ENCODE results near the gene PLA2G6. TPM values are rescaled to one million over a fixed set of nuclear protein-coding genes. Genes with fewer than 3 reads are reported as not detected.
"Not testable (repeated sequence)": the region's sequence is repeated elsewhere in the genome, so short reads cannot be mapped to it uniquely, and the experiment has no call there.

PLA2G6 gene
- total RNA-seq, 1 experiment from 2014 or later = 24.1 TPM

DNA sequence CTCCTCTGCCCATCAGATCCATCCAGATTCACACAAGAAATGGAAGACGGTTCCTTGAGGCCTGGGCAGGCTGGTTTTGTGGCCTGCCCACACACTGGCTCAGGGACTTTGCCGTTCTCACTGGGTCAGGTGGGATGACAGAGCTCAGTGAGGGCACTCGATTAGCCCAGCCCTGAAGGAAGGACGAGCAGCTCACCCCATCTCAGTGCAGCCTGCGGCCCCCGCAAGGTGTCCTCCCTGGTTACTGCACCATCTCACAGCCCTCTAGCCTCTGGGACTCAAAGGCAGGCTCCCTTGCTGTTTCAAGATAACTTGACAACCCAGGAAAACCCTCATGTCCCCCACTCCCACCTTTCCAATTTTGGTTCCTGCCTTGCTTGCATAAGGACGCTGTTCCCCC, 101.8 kb downstream of the PLA2G6 start:
- Histone ChIP-seq H3K9me3 (ENCODE audit: control insufficient read depth, low read depth, low read length) (no peaks in the 10 kb centered on the region), H3K56ac (ENCODE audit: insufficient read length, low read depth, low read length) (no peak overlapping the region), H3K79me1 (ENCODE audit: insufficient read depth, low read depth, low read length, poor library complexity, severe bottlenecking) (no peaks in the 10 kb centered on the region), H4K5ac (ENCODE audit: insufficient read length, low read depth, low read length) (no peak overlapping the region), H3T11ph (ENCODE audit: low read length) (no peak overlapping the region), H2BK15ac (ENCODE audit: low read depth, low read length) (no peak overlapping the region), H2BK120ac (ENCODE audit: low read depth, low read length, poor library complexity, severe bottlenecking) (no peak overlapping the region), H3K79me2 (ENCODE audit: insufficient read depth, low read length) (no peaks in the 10 kb centered on the region), H2AFZ (ENCODE audit: low read length) (no peak overlapping the region), H3K27ac (ENCODE audit: insufficient read length, low read depth, low read length) (no peak overlapping the region), H3K23ac (ENCODE audit: insufficient read length, low read depth, low read length) (no peak overlapping the region), H4K8ac (replicated peaks; ENCODE audit: insufficient read length, low read depth, low read length) (no peak overlapping the region), H3K27me3 (ENCODE audit: insufficient read depth, low read length) (peaks cover 5% of the 10 kb centered on the region; the same call in 1 of the 2 replicates), H2BK12ac (ENCODE audit: insufficient read length, low read depth, low read length) (no peak overlapping the region), H4K91ac (ENCODE audit: insufficient read length, low read depth, low read length) (no peak overlapping the region), H2BK20ac (ENCODE audit: low read depth, low read length, poor library complexity, severe bottlenecking) (no peak overlapping the region), H4K20me1 (ENCODE audit: control insufficient read depth, insufficient read depth, insufficient read length) (no peaks in the 10 kb centered on the region), H3K4ac (ENCODE audit: low read depth, low read length) (no peak overlapping the region), H2AK5ac (ENCODE audit: insufficient read length, low read length) (no peak overlapping the region), H3K18ac (ENCODE audit: insufficient read length, low read depth, low read length) (no peak overlapping the region), H3K23me2 (ENCODE audit: insufficient read length, low read depth, low read length, poor library complexity, severe bottlenecking) (no peaks in the 10 kb centered on the region), H3K4me1 (ENCODE audit: insufficient read depth, low read length) (no peaks in the 10 kb centered on the region; the same call in 1 of the 2 replicates), H2BK5ac (ENCODE audit: insufficient read length, low read length) (no peak overlapping the region), H3K4me2 (ENCODE audit: insufficient read depth, insufficient read length, low read length) (no peak overlapping the region), H3K9ac (ENCODE audit: extremely low read depth, insufficient read length, low read length) (no peak overlapping the region), H3K14ac (ENCODE audit: insufficient read depth, low read length) (no peak overlapping the region)
- H3K27me3 Mint-ChIP-seq (ENCODE audit: low read depth) = peaks cover 23% of the 10 kb centered on the region
- no CpG with 5 or more reads among the region's 7 CpGs for WGBS (ENCODE audit: extremely low coverage, insufficient read length, low lambda C conversion rate)
- TF ChIP-seq CTCF (conservative IDR thresholded peaks at IDR 0.05) = no peak
- DNase-seq = no peak
- peaks cover 8 to 24% of the 10 kb centered on the region in 2 experiments for H3K4me1 Mint-ChIP-seq
- peaks cover 0 to 11% (median 2%) of the 10 kb centered on the region in 3 experiments; a peak in 3 of 7 replicates for H3K36me3 Mint-ChIP-seq (ENCODE audit: insufficient read depth in 1 of 3, low read depth in 3 of 3)
- H3K4me3 Mint-ChIP-seq = no peak overlapping the region
- no peaks in the 10 kb centered on the region for H3K9me3 Mint-ChIP-seq
- H3K27ac Mint-ChIP-seq = no peak overlapping the region; a peak in 1 of 7 replicates

DNA sequence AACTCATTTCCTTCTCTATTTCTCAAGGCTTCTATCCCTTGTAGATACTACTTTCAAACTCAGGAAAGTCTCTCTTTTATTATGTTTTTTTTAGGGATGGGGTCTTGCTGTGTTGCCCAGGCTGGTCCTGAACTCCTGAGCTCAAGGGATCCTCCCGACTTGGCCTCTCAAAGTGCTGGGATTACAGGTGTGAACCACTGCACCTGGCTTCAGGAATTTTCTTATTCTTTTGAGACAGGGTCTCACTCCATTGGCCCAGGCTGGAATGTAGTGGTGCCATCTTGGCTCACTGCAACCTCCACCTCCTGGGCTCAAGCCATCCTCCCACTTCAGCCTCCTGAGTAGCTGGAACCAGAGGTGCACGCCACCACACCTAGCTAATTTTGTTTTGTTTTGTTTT, 102.4 kb downstream of the PLA2G6 start:
- Mint-ChIP-seq H3K27me3 (ENCODE audit: low read depth) (peaks cover 23% of the 10 kb centered on the region), H3K4me1 (peaks cover 4 to 19% of the 10 kb centered on the region in 2 experiments; a peak in 2 of 4 replicates), H3K36me3 (ENCODE audit: insufficient read depth in 1 of 3, low read depth in 3 of 3) (peaks cover 0 to 13% (median 3%) of the 10 kb centered on the region in 3 experiments; a peak in 3 of 7 replicates)
- not testable (repeated sequence) for H4K91ac ChIP-seq (ENCODE audit: insufficient read length, low read depth, low read length); H3K14ac ChIP-seq (ENCODE audit: insufficient read depth, low read length); H3K4ac ChIP-seq (ENCODE audit: low read depth, low read length); H3K79me1 ChIP-seq (ENCODE audit: insufficient read depth, low read depth, low read length, poor library complexity, severe bottlenecking); H3K9ac ChIP-seq (ENCODE audit: extremely low read depth, insufficient read length, low read length); H4K8ac ChIP-seq (replicated peaks; ENCODE audit: insufficient read length, low read depth, low read length); DNase-seq; H2BK12ac ChIP-seq (ENCODE audit: insufficient read length, low read depth, low read length); H3K4me1 ChIP-seq (ENCODE audit: insufficient read depth, low read length); H3K23ac ChIP-seq (ENCODE audit: insufficient read length, low read depth, low read length); H3K4me2 ChIP-seq (ENCODE audit: insufficient read depth, insufficient read length, low read length); H3K56ac ChIP-seq (ENCODE audit: insufficient read length, low read depth, low read length); H3K18ac ChIP-seq (ENCODE audit: insufficient read length, low read depth, low read length); H3K23me2 ChIP-seq (ENCODE audit: insufficient read length, low read depth, low read length, poor library complexity, severe bottlenecking); H2AFZ ChIP-seq (ENCODE audit: low read length); H4K5ac ChIP-seq (ENCODE audit: insufficient read length, low read depth, low read length); H3K4me3 Mint-ChIP-seq; H2BK15ac ChIP-seq (ENCODE audit: low read depth, low read length); H2BK120ac ChIP-seq (ENCODE audit: low read depth, low read length, poor library complexity, severe bottlenecking); H2BK5ac ChIP-seq (ENCODE audit: insufficient read length, low read length); H3K79me2 ChIP-seq (ENCODE audit: insufficient read depth, low read length); H4K20me1 ChIP-seq (ENCODE audit: control insufficient read depth, insufficient read depth, insufficient read length); H3K27ac Mint-ChIP-seq; H3K27me3 ChIP-seq (ENCODE audit: insufficient read depth, low read length); H2BK20ac ChIP-seq (ENCODE audit: low read depth, low read length, poor library complexity, severe bottlenecking); H3K9me3 Mint-ChIP-seq; H3T11ph ChIP-seq (ENCODE audit: low read length); H3K9me3 ChIP-seq (ENCODE audit: control insufficient read depth, low read depth, low read length); H2AK5ac ChIP-seq (ENCODE audit: insufficient read length, low read length); H3K27ac ChIP-seq (ENCODE audit: insufficient read length, low read depth, low read length)
- WGBS (ENCODE audit: extremely low coverage, insufficient read length, low lambda C conversion rate) = no CpG with 5 or more reads among the region's 2 CpGs

Measured in H9 (cell line).